Temporal lobe (tissue), 1 donor: Measurements from ENCODE around the gene USP48. TPM values are rescaled to one million over a fixed set of nuclear protein-coding genes. Genes with fewer than 3 reads are reported as not detected.

Experiments
- total RNA-seq: library from RNA; depleted of rRNA; stranded (reverse); fragments of >200 nt; gene quantifications from one replicate; pipeline ENCODE4 v1.2.3, GENCODE V29; 2014

The USP48 gene
- total RNA-seq, 1 donor from 2014 or later = 67.9 TPM

Other genes starting within 250 kb of the USP48 start
- gene RAP1GAP, start 113.8 kb downstream of the USP48 start, total RNA-seq = 22.6 TPM
- not detected for gene LDLRAD2, start 29.1 kb upstream of the USP48 start, total RNA-seq
- 9.3 TPM for gene HSPG2, start 154.2 kb upstream of the USP48 start, total RNA-seq
- not detected for gene CELA3B, start 193.9 kb upstream of the USP48 start, total RNA-seq
- not detected for gene CELA3A, start 218.5 kb upstream of the USP48 start, total RNA-seq